Right atrium auricular region (tissue), 2 donors: ENCODE results near the gene SNX3. TPM values are rescaled to one million over a fixed set of nuclear protein-coding genes. Genes with fewer than 3 reads are reported as not detected.

Source experiments
- DNase-seq: peaks from one replicate; pipeline ENCODE4 v3.0.0-alpha.2; 2019; ENCODE audit warnings: low spot score
- H3K27ac ChIP-seq, 2 donors: fragments of 200-600 bp; sonication (generic); 1 replicate in 1 of 2; 2 replicates in 1 of 2; pipeline ENCODE4 v1.5.1; 2016 to 2019
- H3K27me3 ChIP-seq, 2 donors: fragments of 200-600 bp; sonication (generic); one replicate each; pipeline versions ENCODE4 v1.5.1 to v1.6.0; 2017 to 2019
- H3K36me3 ChIP-seq: fragments of 200-600 bp; sonication (generic); one replicate; pipeline ENCODE4 v1.5.1; 2016
- H3K4me1 ChIP-seq, 2 donors: fragments of 200-600 bp; sonication (generic); one replicate each; pipeline versions ENCODE4 v1.5.1 to v1.6.0; 2017 to 2019
- H3K4me3 ChIP-seq, 2 donors: fragments of 200-600 bp; sonication (generic); 1 replicate in 1 of 2; 2 replicates in 1 of 2; pipeline ENCODE4 v1.5.1; 2017 to 2019; ENCODE audit warnings: mild to moderate bottlenecking in 1 of 2, moderate library complexity in 1 of 2
- H3K9me3 ChIP-seq, 2 donors: fragments of 200-600 bp; sonication (generic); one replicate each; pipeline ENCODE4 v1.5.1; 2019
- total RNA-seq, 2 donors: library from RNA; depleted of rRNA; stranded (reverse); fragments of >200 nt; gene quantifications; one replicate each; pipeline ENCODE4 v1.1.0, GENCODE V29; 2016
- TF ChIP-seq, protein P1 (sequence below), 2 donors: fragments of 200-600 bp; sonication (generic); IDR thresholded peaks; one replicate each; pipeline ENCODE4 v1.5.1; 2019; ENCODE audit warnings: antibody characterized with exemption in 2 of 2

Gene SNX3
- total RNA-seq, 2 donors from 2014 or later, result 159 to 242 TPM

DNA sequence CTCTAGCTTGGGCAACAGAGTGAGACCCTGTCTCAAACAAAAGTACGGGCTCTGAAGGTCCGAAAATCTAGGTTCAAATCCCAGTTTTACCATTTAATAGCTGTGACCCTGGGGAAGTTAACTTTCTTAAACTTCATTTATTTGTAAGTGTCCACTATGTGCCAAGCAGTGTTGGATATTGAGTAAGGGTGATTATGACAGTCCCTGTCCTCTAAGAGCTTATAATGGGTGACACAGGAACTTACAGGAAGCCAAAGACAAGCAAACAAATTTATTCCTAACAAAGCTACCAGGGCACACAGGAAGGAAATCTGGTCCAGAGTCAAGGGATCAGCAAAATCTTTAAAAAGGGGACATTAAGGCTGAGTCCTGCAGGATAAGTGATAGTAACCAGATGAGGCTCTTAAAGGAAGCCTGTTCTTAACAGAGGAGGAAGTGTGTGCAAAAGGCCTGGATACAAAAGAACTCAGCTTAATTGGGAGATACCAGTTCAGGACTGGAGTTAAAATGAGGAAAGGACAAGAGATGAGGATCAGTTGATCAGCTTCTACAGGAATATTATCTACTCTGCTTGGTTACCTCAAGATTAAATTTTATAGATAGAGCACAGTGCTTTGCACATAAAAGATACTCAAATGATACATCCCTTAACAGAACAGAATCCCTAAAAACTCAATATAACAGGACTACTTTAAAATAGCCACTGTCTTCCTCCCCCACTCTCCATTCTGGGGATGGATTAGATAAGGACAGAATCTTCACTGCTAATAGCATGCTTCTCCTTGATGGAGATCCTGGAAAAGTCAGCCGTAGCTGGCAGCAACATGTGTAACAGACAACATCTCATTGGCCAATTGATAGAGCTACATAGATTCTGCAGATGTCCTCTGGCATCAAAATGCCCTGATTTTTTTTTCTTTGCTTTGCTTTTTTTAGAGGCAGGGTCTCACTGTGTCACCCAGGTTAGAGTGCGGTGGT is 6.1 kb downstream of the SNX3 start:
- H3K4me3 ChIP-seq, result no peak overlapping the region
- H3K36me3 ChIP-seq, result no peaks in the 10 kb centered on the region
- no peaks in the 10 kb centered on the region for H3K9me3 ChIP-seq
- peaks cover 0 to 65% of the 10 kb centered on the region in 2 donors for H3K4me1 ChIP-seq
- H3K27ac ChIP-seq, result no peak overlapping the region
- H3K27me3 ChIP-seq, result no peaks in the 10 kb centered on the region
- TF ChIP-seq, protein P1, sequence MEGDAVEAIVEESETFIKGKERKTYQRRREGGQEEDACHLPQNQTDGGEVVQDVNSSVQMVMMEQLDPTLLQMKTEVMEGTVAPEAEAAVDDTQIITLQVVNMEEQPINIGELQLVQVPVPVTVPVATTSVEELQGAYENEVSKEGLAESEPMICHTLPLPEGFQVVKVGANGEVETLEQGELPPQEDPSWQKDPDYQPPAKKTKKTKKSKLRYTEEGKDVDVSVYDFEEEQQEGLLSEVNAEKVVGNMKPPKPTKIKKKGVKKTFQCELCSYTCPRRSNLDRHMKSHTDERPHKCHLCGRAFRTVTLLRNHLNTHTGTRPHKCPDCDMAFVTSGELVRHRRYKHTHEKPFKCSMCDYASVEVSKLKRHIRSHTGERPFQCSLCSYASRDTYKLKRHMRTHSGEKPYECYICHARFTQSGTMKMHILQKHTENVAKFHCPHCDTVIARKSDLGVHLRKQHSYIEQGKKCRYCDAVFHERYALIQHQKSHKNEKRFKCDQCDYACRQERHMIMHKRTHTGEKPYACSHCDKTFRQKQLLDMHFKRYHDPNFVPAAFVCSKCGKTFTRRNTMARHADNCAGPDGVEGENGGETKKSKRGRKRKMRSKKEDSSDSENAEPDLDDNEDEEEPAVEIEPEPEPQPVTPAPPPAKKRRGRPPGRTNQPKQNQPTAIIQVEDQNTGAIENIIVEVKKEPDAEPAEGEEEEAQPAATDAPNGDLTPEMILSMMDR (IDR thresholded peaks at IDR 0.05), result no peak
- no peak for DNase-seq

DNA sequence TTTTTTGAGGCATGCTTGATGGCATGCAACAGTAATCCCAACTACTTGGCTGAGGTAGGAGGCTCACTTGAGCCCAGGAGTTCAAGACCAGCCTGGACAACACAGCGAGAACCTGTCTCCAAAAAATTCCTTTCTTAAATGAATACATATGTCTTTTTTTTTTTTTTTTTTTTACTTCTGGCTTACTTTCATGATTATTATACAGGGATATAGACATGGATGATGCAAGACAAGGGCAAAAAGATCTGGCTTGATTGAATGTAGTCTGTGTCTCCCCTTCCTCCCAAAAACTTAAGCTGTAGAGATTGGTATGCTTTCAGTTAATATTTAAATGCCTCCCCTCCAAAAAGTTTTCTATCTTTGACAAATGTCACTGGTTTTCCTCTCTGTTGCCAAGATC is 7.6 kb downstream of the SNX3 start:
- no peak for DNase-seq
- peaks cover 0 to 58% of the 10 kb centered on the region in 2 donors for H3K4me1 ChIP-seq
- H3K9me3 ChIP-seq, result no peaks in the 10 kb centered on the region
- no peaks in the 10 kb centered on the region for H3K36me3 ChIP-seq
- H3K27me3 ChIP-seq, result no peaks in the 10 kb centered on the region
- H3K4me3 ChIP-seq, result no peak overlapping the region
- TF ChIP-seq, protein P1 (IDR thresholded peaks at IDR 0.05), result no peak
- H3K27ac ChIP-seq, result no peak overlapping the region

DNA sequence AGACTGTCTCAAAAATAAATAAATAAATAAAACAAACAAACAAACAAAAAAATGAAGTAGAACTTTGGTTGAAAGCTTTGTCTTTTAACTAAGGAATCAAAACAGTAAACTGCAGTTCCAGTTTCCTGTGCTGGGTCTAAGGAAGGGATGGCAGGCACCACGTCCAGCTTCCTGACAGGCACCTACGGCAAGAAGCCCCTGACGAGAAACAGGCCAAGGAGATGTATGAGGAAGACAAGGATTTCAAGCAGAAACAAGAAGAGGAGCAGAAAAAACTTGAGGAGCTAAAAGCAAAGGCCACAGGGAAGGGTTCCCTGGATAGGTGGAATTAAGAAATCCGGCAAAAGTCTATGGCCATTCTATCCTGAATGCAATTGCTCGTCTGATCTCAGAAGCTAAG is 8.8 kb downstream of the SNX3 start:
- Histone ChIP-seq H3K36me3 (no peaks in the 10 kb centered on the region), H3K4me3 (no peak overlapping the region), H3K27me3 (no peaks in the 10 kb centered on the region), H3K4me1 (peaks cover 0 to 50% of the 10 kb centered on the region in 2 donors), H3K9me3 (no peaks in the 10 kb centered on the region), H3K27ac (no peak overlapping the region)
- TF ChIP-seq, protein P1 (IDR thresholded peaks at IDR 0.05), result no peak
- DNase-seq, result no peak

DNA sequence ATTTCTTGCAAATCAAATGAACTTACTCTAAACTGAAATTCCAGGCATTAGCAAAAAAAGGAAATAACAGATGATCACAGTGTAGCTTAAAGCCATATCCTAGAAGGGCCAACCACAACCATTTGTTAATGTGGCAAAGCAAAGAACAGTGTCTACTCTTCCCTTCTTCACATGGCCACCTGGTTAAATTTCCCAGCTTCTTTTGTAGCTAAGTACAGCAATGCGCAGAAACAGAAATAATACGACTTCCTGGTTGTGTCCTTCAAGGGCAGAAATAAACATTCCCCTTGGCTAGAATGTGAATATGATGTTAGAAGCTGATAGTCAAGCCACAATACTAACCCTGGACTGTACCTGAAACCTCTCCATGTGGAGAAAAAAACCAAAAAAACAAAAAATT is 9.6 kb downstream of the SNX3 start:
- Histone ChIP-seq H3K9me3 (no peaks in the 10 kb centered on the region), H3K27ac (no peak overlapping the region), H3K4me1 (peaks cover 0 to 42% of the 10 kb centered on the region in 2 donors), H3K4me3 (no peak overlapping the region), H3K27me3 (no peaks in the 10 kb centered on the region), H3K36me3 (no peaks in the 10 kb centered on the region)
- TF ChIP-seq, protein P1 (IDR thresholded peaks at IDR 0.05), result no peak
- DNase-seq, result no peak

DNA sequence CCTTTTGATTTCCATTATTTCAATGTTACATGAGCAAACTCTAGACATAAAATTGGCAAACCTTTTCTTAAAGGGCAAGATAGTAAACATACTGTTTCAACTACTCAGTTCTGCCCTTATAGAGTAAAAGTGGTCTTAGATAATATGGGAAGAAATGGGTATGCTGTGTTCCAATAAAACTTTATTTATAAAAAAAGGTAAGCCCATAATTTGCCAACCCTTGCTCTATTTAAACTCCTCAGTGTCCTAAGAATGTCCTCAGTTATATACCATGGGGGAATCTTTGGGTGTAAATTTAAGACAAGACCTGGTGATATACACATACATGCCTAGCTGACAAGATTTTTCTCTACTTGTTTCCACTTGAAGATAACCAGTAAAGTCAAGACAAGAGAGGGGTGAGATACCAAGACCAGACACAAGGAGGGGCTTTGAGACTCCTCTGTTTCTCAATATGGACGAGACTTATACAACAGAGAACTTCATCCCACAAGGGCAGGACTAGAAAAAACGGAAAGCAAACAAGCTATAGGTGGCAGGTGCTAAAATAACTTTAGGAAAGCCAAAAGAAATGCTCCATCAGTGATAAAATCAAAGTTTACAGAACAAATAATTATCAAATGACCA is 10.5 kb downstream of the SNX3 start:
- H3K4me1 ChIP-seq, result peaks cover 0 to 33% of the 10 kb centered on the region in 2 donors
- TF ChIP-seq, protein P1 (IDR thresholded peaks at IDR 0.05), result no peak
- H3K9me3 ChIP-seq, result no peaks in the 10 kb centered on the region
- no peak overlapping the region for H3K4me3 ChIP-seq
- H3K27ac ChIP-seq, result no peak overlapping the region
- no peaks in the 10 kb centered on the region for H3K27me3 ChIP-seq
- H3K36me3 ChIP-seq, result no peaks in the 10 kb centered on the region
- no peak for DNase-seq
